Measurements from ENCODE around the gene KAZN.

- TF ChIP-seq CTCF (conservative IDR thresholded peaks at IDR 0.05; ENCODE audit: low read length) (no peak), EZH2phosphoT487 (IDR thresholded peaks at IDR 0.05; ENCODE audit: borderline replicate concordance) (no peak)
Observed at GRCh38 chr1:14570514-14570913, 28.0 kb upstream of the KAZN start.
